Measurements from ENCODE around the gene GLUD1.

GRCh38 chr10:87079106-87079836, 15.4 kb downstream of the GLUD1 start:
- TF ChIP-seq, protein P1, sequence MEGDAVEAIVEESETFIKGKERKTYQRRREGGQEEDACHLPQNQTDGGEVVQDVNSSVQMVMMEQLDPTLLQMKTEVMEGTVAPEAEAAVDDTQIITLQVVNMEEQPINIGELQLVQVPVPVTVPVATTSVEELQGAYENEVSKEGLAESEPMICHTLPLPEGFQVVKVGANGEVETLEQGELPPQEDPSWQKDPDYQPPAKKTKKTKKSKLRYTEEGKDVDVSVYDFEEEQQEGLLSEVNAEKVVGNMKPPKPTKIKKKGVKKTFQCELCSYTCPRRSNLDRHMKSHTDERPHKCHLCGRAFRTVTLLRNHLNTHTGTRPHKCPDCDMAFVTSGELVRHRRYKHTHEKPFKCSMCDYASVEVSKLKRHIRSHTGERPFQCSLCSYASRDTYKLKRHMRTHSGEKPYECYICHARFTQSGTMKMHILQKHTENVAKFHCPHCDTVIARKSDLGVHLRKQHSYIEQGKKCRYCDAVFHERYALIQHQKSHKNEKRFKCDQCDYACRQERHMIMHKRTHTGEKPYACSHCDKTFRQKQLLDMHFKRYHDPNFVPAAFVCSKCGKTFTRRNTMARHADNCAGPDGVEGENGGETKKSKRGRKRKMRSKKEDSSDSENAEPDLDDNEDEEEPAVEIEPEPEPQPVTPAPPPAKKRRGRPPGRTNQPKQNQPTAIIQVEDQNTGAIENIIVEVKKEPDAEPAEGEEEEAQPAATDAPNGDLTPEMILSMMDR (IDR thresholded peaks at IDR 0.05): no peak
- TF ChIP-seq POLR2A (IDR thresholded peaks at IDR 0.05): no peak
